ENCODE data around the gene JAZF1. TPM values are rescaled to one million over a fixed set of nuclear protein-coding genes. Genes with fewer than 3 reads are reported as not detected.

The JAZF1 gene
- total and polyA plus RNA-seq, 2 of the 8 experiments (the other 6 are each of a cell fraction or from before 2014, with no cell fraction given) = 2.6 to 21.8 TPM

DNA sequence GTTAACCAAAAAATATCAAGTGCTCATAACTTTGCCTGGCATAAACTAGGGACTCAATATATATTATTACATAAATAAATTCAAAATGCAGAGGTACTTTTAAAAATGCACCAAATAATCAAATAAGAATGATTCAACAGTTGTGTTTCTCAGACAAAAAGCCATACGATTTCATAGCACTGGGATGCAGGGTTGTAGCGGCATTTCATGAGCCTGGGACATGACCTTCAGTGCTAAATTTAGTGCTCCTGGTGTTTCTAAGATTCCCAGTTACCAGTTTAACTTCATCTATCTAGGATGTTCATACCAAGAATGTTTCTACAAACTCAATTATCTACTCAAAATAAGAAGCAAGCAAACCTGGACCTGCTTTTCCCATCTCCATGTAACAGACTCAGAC is 4.0 kb downstream of the JAZF1 start:
- H3K9me3 ChIP-seq (ENCODE audit: insufficient read depth in 2 of 2, low read depth in 1 of 2, low read length in 1 of 2) = no peaks in the 10 kb centered on the region
- no peak overlapping the region for H2BK15ac ChIP-seq (ENCODE audit: low read length)
- peaks cover 1 to 3% of the 10 kb centered on the region in 2 experiments for H4K20me1 ChIP-seq (replicated peaks in 1 of 2; ENCODE audit: control insufficient read depth in 1 of 2, insufficient read depth in 2 of 2, low read length in 2 of 2)
- no peak overlapping the region for H3K9ac ChIP-seq (replicated peaks in 1 of 4; ENCODE audit: extremely low read depth in 1 of 4, low read depth in 3 of 4, low read length in 3 of 4)
- DNase-seq (ENCODE audit: low read depth in 1 of 2, low spot score in 2 of 2) (no peak), FAIRE-seq (no peak)
- POLR2A ChIA-PET (ENCODE audit: partially characterized antibody) = no interaction called here
- no peak overlapping the region for H3K4me3 ChIP-seq (ENCODE audit: extremely low read depth in 1 of 4, insufficient read depth in 2 of 4, low read depth in 3 of 4, low read length in 4 of 4)
- H3K27ac ChIP-seq (ENCODE audit: low read depth, low read length) = no peak overlapping the region
- no peak overlapping the region for H4K91ac ChIP-seq (replicated peaks; ENCODE audit: insufficient read length, low read length)
- peaks cover 0 to 7% (median 2%) of the 10 kb centered on the region in 4 experiments; a peak in 3 of 7 replicates for H3K27me3 ChIP-seq (replicated peaks in 1 of 4; ENCODE audit: control insufficient read depth in 3 of 4, extremely low read depth in 1 of 4, insufficient read depth in 3 of 4, low read length in 3 of 4)
- H3K23ac ChIP-seq (ENCODE audit: insufficient read length) = no peak overlapping the region
- no peak overlapping the region for H3K18ac ChIP-seq (ENCODE audit: extremely low read depth, low read length)
- H4K5ac ChIP-seq (ENCODE audit: insufficient read length, low read depth, low read length) = no peak overlapping the region
- peaks cover 8% of the 10 kb centered on the region; the same call in 1 of the 2 replicates for H3K23me2 ChIP-seq (ENCODE audit: low read depth, low read length)
- no peaks in the 10 kb centered on the region for H3K36me3 ChIP-seq (ENCODE audit: control insufficient read depth in 2 of 4, insufficient read depth in 4 of 4, low read length in 3 of 4)
- no peak overlapping the region for H2BK120ac ChIP-seq (replicated peaks; ENCODE audit: low read depth, low read length)
- WGBS, 2 experiments (ENCODE audit: extremely low coverage in 1 of 2, insufficient coverage in 1 of 2, insufficient read length in 1 of 2, insufficient replicate concordance in 2 of 2, low coverage in 1 of 2, low lambda C conversion rate in 2 of 2, missing lambda C conversion rate in 1 of 2) = 87% methylated on average over 2 of the region's 2 CpGs; no CpG with 5 or more reads in 1 of the 2 experiments
- H2BK12ac ChIP-seq (ENCODE audit: low read depth, low read length) = no peak overlapping the region
- no peak overlapping the region for H2AFZ ChIP-seq (ENCODE audit: low read length)
- H3K79me1 ChIP-seq (ENCODE audit: low read depth, low read length) = 0 out of 2 replicates have a peak, but pooled peaks cover 2% of the 10 kb centered on the region
- H3K56ac ChIP-seq (replicated peaks; ENCODE audit: insufficient read length, low read depth, low read length) = no peak overlapping the region
- H3K79me2 ChIP-seq (ENCODE audit: control insufficient read depth in 1 of 2, insufficient read depth in 2 of 2, low read length in 2 of 2) = peaks cover 0 to 53% of the 10 kb centered on the region in 2 experiments; a peak in 2 of 4 replicates
- H3K4me2 ChIP-seq (ENCODE audit: insufficient read depth in 1 of 2, low read depth in 2 of 2, low read length in 2 of 2) = no peak overlapping the region
- CTCF ChIA-PET (ENCODE audit: partially characterized antibody) = no interaction called here
- no peak overlapping the region for H3K14ac ChIP-seq (ENCODE audit: insufficient read length)
- H2BK5ac ChIP-seq (ENCODE audit: low read depth, low read length) = no peak overlapping the region
- peaks cover 0 to 22% (median 14%) of the 10 kb centered on the region in 4 experiments; a peak in 6 of 7 replicates for H3K4me1 ChIP-seq (replicated peaks in 1 of 4; ENCODE audit: control insufficient read depth in 3 of 4, insufficient read depth in 4 of 4, low read length in 3 of 4)
- H2AK5ac ChIP-seq (ENCODE audit: low read depth, low read length) = no peak overlapping the region
- H4K8ac ChIP-seq (ENCODE audit: extremely low read depth, insufficient read depth, low read length) = no peak overlapping the region
- no peak overlapping the region for H3K4ac ChIP-seq (replicated peaks; ENCODE audit: insufficient read length, low read depth, low read length)
- H2BK20ac ChIP-seq (ENCODE audit: low read length) = no peak overlapping the region
- TF ChIP-seq JUN (IDR thresholded peaks at IDR 0.05; ENCODE audit: low read depth, low read length) (no peak), PHF8 (conservative IDR thresholded peaks at IDR 0.05; ENCODE audit: low read depth, low read length) (no peak), SP2 (IDR thresholded peaks at IDR 0.05; ENCODE audit: low read length) (no peak), SP4 (IDR thresholded peaks at IDR 0.05; ENCODE audit: low read length) (no peak), MAFK (IDR thresholded peaks at IDR 0.05; ENCODE audit: low read depth, low read length) (no peak), SP1 (IDR thresholded peaks at IDR 0.05; ENCODE audit: low read depth, low read length) (no peak), TBP (IDR thresholded peaks at IDR 0.05; ENCODE audit: low read depth, low read length) (no peak), KDM4A (IDR thresholded peaks at IDR 0.05; ENCODE audit: low read depth, low read length, severe bottlenecking) (no peak), SIX5 (IDR thresholded peaks at IDR 0.05; ENCODE audit: low read depth, low read length) (no peak), FOSL1 (IDR thresholded peaks at IDR 0.05; ENCODE audit: insufficient read depth, low read depth, low read length) (no peak), ATF3 (IDR thresholded peaks at IDR 0.05; ENCODE audit: insufficient read depth, low read depth, low read length) (no peak), GTF2F1 (IDR thresholded peaks at IDR 0.05; ENCODE audit: borderline replicate concordance, low read depth, low read length) (no peak), KDM1A (IDR thresholded peaks at IDR 0.05; ENCODE audit: borderline replicate concordance, low read length) (no peak), ASH2L (IDR thresholded peaks at IDR 0.05; ENCODE audit: low read length) (no peak), GABPA (IDR thresholded peaks at IDR 0.05; ENCODE audit: borderline replicate concordance, insufficient read depth, low read length) (no peak)

Measured in H1 (cell line).